HepG2 (cell line): ENCODE results near the gene SLC7A8. TPM values are rescaled to one million over a fixed set of nuclear protein-coding genes. Genes with fewer than 3 reads are reported as not detected.

Experiments used
- ELF1 ChIP-seq: sonication (generic); formaldehyde crosslinking; IDR thresholded peaks from 2 replicates; pipeline ENCODE4 v1.4.0; 2020; ENCODE audit warnings: missing genetic modification reagents
- HMGA1 ChIP-seq: sonication (generic); formaldehyde crosslinking; conservative IDR thresholded peaks from 2 replicates; pipeline ENCODE4 v1.4.0; 2020; ENCODE audit warnings: missing genetic modification reagents
- NONO ChIP-seq, 2 experiments: fragments of 450-650 bp in 1 of 2; sonication (generic) in 1 of 2; formaldehyde crosslinking in 1 of 2; IDR thresholded peaks in 1 of 2; conservative IDR thresholded peaks in 1 of 2; 2 replicates each; pipeline versions ENCODE4 v1.6.1 to v1.8.0; 2017 to 2022; ENCODE audit warnings: mild to moderate bottlenecking in 1 of 2, missing genetic modification reagents in 1 of 2, moderate library complexity in 1 of 2
- NRL ChIP-seq: sonication (generic); formaldehyde crosslinking; IDR thresholded peaks from 2 replicates; pipeline ENCODE4 v1.5.0; 2020; ENCODE audit warnings: missing genetic modification reagents, mild to moderate bottlenecking, moderate library complexity, borderline replicate concordance
- ZFP36 ChIP-seq: fragments of 150-350 bp; IDR thresholded peaks from 2 replicates; pipeline ENCODE4 v1.6.1; 2018; ENCODE audit warnings: borderline replicate concordance, low read length, low read depth; ENCODE audit not compliant: partially characterized antibody
- polyA plus RNA-seq, 8 experiments: library from polyadenylated mRNA; depleted of rRNA in 3 of 8; stranded (reverse) in 7 of 8; unstranded in 1 of 8; fragments of >200 nt; fragmentation: Illumina TruSeq in 4 of 8; extraction: Trizol in 4 of 8; gene quantifications; 2 replicates each; pipeline versions ENCODE4 v1.2.1 to v1.2.3, GENCODE V29; 2011 to 2016; ENCODE audit warnings: low read depth in 4 of 8, missing spikeins in 1 of 8, mixed read lengths in 1 of 8; ENCODE audit not compliant: insufficient read depth in 1 of 8
- total RNA-seq, 5 experiments: library from RNA; depleted of rRNA; stranded (reverse); fragments of >200 nt; fragmentation: Illumina TruSeq; extraction: Trizol; gene quantifications; 2 replicates each; pipeline ENCODE4 v1.2.3, GENCODE V29; 2016; ENCODE audit warnings: low read depth in 1 of 5
- TF ChIP-seq, protein P1 (sequence below): sonication (generic); formaldehyde crosslinking; IDR thresholded peaks from one replicate; pipeline ENCODE4 v1.5.1; 2020; ENCODE audit warnings: mild to moderate bottlenecking, missing genetic modification reagents; ENCODE audit errors: not compliant biosample characterization

The SLC7A8 gene
- total and polyA plus RNA-seq, 2 of the 13 experiments (the other 11 are each of a cell fraction or from before 2014, with no cell fraction given), result 0.25 TPM; not detected in 1

DNA sequence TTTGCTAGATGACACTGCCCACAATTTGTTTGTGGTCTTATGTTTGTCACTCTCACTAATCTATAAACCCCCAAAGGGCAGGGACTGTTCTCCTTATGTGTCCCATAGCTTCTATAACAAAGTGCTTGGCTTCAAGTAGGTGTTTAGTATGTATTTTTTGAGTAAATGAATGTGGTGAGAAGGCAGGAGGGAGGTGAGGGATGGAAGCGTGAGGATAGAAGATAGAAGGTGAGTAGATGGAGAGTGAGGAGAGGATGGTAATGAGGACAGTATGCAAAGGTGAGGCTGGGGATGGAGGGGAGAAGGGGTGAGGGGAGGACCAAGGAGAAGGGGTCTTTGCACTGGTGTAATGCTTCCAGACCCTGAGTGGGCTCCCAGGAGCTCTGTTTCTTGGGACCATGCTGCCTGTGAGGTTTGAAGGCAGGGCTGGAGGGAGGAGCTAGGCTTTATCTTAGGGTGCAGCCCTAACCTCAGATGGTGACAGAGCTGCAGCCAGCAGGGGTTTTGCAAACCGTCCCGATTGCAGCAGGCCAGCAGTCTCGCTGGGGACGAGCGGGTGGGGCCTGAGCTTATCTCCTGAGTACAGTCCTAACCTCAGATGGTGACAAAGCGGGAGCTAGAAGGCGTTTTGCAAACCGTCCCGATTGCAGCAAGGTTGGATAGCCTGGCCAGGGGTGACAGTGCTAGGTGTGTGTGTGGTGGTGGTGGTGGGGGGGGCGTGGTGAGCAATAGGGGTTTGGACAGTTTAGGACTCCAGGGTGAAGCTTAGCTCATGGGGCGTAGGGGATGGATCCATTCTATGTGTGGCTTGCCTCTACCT is 70.9 kb downstream of the SLC7A8 start (continued):
- TF ChIP-seq, protein P1, sequence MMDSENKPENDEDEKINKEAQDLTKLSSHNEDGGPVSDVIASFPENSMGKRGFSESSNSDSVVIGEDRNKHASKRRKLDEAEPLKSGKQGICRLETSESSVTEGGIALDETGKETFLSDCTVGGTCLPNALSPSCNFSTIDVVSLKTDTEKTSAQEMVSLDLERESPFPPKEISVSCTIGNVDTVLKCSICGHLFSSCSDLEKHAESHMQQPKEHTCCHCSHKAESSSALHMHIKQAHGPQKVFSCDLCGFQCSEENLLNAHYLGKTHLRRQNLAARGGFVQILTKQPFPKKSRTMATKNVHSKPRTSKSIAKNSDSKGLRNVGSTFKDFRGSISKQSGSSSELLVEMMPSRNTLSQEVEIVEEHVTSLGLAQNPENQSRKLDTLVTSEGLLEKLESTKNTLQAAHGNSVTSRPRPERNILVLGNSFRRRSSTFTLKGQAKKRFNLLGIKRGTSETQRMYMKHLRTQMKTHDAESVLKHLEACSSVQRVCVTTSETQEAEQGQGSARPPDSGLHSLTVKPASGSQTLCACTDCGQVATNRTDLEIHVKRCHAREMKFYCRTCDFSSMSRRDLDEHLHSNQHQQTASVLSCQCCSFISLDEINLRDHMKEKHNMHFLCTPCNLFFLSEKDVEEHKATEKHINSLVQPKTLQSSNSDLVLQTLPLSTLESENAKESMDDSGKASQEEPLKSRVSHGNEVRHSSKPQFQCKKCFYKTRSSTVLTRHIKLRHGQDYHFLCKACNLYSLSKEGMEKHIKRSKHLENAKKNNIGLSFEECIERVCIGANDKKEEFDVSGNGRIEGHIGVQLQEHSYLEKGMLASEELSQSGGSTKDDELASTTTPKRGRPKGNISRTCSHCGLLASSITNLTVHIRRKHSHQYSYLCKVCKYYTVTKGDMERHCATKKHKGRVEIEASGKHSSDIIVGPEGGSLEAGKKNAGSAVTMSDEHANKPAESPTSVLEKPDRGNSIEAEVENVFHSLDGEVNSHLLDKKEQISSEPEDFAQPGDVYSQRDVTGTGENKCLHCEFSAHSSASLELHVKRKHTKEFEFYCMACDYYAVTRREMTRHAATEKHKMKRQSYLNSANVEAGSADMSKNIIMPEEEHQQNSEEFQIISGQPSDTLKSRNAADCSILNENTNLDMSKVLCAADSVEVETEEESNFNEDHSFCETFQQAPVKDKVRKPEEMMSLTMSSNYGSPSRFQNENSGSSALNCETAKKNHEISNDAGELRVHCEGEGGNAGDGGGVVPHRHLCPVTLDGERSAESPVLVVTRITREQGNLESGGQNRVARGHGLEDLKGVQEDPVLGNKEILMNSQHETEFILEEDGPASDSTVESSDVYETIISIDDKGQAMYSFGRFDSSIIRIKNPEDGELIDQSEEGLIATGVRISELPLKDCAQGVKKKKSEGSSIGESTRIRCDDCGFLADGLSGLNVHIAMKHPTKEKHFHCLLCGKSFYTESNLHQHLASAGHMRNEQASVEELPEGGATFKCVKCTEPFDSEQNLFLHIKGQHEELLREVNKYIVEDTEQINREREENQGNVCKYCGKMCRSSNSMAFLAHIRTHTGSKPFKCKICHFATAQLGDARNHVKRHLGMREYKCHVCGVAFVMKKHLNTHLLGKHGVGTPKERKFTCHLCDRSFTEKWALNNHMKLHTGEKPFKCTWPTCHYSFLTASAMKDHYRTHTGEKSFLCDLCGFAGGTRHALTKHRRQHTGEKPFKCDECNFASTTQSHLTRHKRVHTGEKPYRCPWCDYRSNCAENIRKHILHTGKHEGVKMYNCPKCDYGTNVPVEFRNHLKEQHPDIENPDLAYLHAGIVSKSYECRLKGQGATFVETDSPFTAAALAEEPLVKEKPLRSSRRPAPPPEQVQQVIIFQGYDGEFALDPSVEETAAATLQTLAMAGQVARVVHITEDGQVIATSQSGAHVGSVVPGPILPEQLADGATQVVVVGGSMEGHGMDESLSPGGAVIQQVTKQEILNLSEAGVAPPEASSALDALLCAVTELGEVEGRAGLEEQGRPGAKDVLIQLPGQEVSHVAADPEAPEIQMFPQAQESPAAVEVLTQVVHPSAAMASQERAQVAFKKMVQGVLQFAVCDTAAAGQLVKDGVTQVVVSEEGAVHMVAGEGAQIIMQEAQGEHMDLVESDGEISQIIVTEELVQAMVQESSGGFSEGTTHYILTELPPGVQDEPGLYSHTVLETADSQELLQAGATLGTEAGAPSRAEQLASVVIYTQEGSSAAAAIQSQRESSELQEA, result no peak
- no peak for TF ChIP-seq ELF1
- TF ChIP-seq NONO (IDR thresholded peaks at IDR 0.05), result peak; percentile 95; the same call in 1 of the 2 replicates
- no peak for TF ChIP-seq NONO (CRISPR knock-in tag; conservative IDR thresholded peaks at IDR 0.05)
- TF ChIP-seq ZFP36, result no peak
- 0 out of 2 replicates have a peak, but pooled peaks have one; percentile 22 for TF ChIP-seq NRL (CRISPR knock-in tag)
- no peak for TF ChIP-seq HMGA1 (CRISPR knock-in tag)
